Liver (tissue), 3 donors: ENCODE results near the gene PKMYT1.

ENCODE experiments used
- CTCF ChIP-seq: fragments of 150-350 bp; IDR thresholded peaks from 2 replicates; pipeline ENCODE4 v1.5.1; 2017; ENCODE audit warnings: improper control_type of control experiment, low read depth, low read length; ENCODE audit not compliant: missing input control
- EGR1 ChIP-seq, 2 donors: IDR thresholded peaks; 2 replicates each; pipeline ENCODE4 v1.6.1; 2016 to 2018; ENCODE audit warnings: antibody characterized with exemption in 2 of 2, low read depth in 2 of 2
- REST ChIP-seq: IDR thresholded peaks from 2 replicates; pipeline ENCODE4 v1.6.1; 2016; ENCODE audit warnings: antibody characterized with exemption, mild to moderate bottlenecking
- SP1 ChIP-seq: IDR thresholded peaks from 2 replicates; pipeline ENCODE4 v1.6.1; 2018; ENCODE audit warnings: antibody characterized with exemption, mild to moderate bottlenecking
- TAF1 ChIP-seq: conservative IDR thresholded peaks from 2 replicates; pipeline ENCODE4 v1.6.1; 2016; ENCODE audit warnings: antibody characterized with exemption, mild to moderate bottlenecking
- YY1 ChIP-seq: IDR thresholded peaks from 2 replicates; pipeline ENCODE4 v1.6.1; 2016; ENCODE audit warnings: antibody characterized with exemption, mild to moderate bottlenecking
- TF ChIP-seq, protein P1 (sequence below): IDR thresholded peaks from 2 replicates; pipeline ENCODE4 v1.6.1; 2016; ENCODE audit warnings: antibody characterized with exemption
- donor health status: healthy.
- donor health status: healthy.

DNA sequence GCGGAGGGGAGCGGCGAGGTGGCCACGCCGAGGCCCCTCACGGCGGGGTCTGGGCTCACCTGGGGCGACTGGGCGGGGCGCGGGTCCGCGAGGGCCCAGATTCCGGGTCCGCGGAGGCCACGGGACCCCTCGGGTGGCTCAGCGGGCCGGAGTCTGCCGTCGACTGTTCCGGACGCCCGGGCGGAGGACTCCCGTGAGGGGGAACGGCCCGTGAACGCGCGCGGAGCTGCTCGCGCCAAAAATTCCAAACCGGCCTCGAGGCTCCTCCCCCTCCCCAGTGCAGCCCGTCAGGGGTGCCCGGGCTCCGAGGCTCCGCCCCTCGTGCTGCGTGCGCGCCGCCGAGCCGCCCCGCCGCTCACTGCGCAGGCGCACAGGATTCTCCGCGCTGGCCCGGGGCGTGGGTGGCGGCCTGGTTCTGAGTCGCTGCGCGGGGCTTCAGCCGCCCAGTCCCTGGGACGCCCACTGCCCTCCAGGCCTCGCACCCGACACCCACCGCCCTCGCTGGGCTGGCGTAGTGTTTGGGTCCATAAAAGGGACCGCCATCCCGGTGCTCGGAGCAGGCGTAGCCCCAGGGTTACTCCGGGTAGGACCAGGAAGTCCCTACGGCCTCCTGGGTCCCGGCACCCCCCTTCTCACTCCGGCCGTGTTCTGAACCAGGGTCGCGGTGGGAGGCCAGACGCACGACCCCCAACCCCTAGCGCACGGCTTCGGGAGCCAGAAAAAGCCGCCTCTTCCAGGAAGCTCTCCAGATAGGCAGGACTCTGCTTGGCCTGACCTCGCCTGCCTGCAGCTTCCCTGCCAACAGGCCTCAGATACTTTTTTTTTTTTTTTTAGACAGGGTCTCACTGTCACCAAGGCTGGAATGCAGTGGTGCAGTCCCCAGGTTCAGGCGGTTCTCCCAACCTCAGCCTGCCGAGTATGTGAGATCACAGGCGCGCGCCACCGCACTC lies at the start of gene PKMYT1:
- TF ChIP-seq CTCF: no peak
- no peak for TF ChIP-seq REST
- no peak for TF ChIP-seq SP1
- TF ChIP-seq EGR1 (IDR thresholded peaks at IDR 0.05; ENCODE audit: low read depth in 2 of 2): peak in 1 of 2 donors; percentile 84
- TF ChIP-seq YY1: no peak
- TF ChIP-seq, protein P1, sequence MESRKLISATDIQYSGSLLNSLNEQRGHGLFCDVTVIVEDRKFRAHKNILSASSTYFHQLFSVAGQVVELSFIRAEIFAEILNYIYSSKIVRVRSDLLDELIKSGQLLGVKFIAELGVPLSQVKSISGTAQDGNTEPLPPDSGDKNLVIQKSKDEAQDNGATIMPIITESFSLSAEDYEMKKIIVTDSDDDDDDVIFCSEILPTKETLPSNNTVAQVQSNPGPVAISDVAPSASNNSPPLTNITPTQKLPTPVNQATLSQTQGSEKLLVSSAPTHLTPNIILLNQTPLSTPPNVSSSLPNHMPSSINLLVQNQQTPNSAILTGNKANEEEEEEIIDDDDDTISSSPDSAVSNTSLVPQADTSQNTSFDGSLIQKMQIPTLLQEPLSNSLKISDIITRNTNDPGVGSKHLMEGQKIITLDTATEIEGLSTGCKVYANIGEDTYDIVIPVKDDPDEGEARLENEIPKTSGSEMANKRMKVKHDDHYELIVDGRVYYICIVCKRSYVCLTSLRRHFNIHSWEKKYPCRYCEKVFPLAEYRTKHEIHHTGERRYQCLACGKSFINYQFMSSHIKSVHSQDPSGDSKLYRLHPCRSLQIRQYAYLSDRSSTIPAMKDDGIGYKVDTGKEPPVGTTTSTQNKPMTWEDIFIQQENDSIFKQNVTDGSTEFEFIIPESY: no peak
- TF ChIP-seq TAF1: no peak
